HG02763 (cell line): ENCODE results near the gene EVA1C.
"Not testable (repeated sequence)": the region's sequence is repeated elsewhere in the genome, so short reads cannot be mapped to it uniquely, and the experiment has no call there.

Experiments used
- ATAC-seq: cut with Tn5 transposase; IDR thresholded peaks from one replicate; pipeline ENCODE4 v1.9.1; 2021; ENCODE audit warnings: mild to moderate bottlenecking, moderate library complexity; ENCODE audit not compliant: unreplicated experiment

EVA1C gene

GRCh38 chr21:32457360-32457840 lies 44.9 kb downstream of the EVA1C start:
- no peak for ATAC-seq

GRCh38 chr21:32457962-32458361 lies 45.5 kb downstream of the EVA1C start:
- ATAC-seq = no peak

GRCh38 chr21:32459972-32460371 lies 47.5 kb downstream of the EVA1C start:
- no peak for ATAC-seq

- ATAC-seq = no peak
Observed at GRCh38 chr21:32461503-32461902, 49.0 kb downstream of the EVA1C start.

GRCh38 chr21:32462564-32462963 lies 50.1 kb downstream of the EVA1C start:
- ATAC-seq = not testable (repeated sequence)

- ATAC-seq = no peak
Observed at GRCh38 chr21:32463367-32463766, 50.9 kb downstream of the EVA1C start.

GRCh38 chr21:32463889-32464300 lies 51.4 kb downstream of the EVA1C start:
- no peak for ATAC-seq

- ATAC-seq = no peak
Observed at GRCh38 chr21:32467291-32467690, 54.8 kb downstream of the EVA1C start.

GRCh38 chr21:32468681-32469111 lies 56.2 kb downstream of the EVA1C start:
- no peak for ATAC-seq

- no peak for ATAC-seq
Observed at GRCh38 chr21:32469628-32470027, 57.1 kb downstream of the EVA1C start.

GRCh38 chr21:32470206-32470605 lies 57.7 kb downstream of the EVA1C start:
- ATAC-seq = no peak

- ATAC-seq = no peak
Observed at GRCh38 chr21:32472890-32473765, 60.6 kb downstream of the EVA1C start.

- no peak for ATAC-seq
Observed at GRCh38 chr21:32474179-32475059, 61.9 kb downstream of the EVA1C start.

- ATAC-seq = no peak
Observed at GRCh38 chr21:32475162-32475812, 62.8 kb downstream of the EVA1C start.

- no peak for ATAC-seq
Observed at GRCh38 chr21:32476661-32477423, 64.3 kb downstream of the EVA1C start.

- no peak for ATAC-seq
Observed at GRCh38 chr21:32477424-32477745, 64.9 kb downstream of the EVA1C start.

GRCh38 chr21:32481875-32482408 lies 69.4 kb downstream of the EVA1C start:
- ATAC-seq = no peak

- ATAC-seq = no peak
Observed at GRCh38 chr21:32482565-32483292, 70.2 kb downstream of the EVA1C start.

- no peak for ATAC-seq
Observed at GRCh38 chr21:32483293-32483595, 70.7 kb downstream of the EVA1C start.
